Measurements from ENCODE around the gene LMBRD1.
"Not testable (repeated sequence)": the region's sequence is repeated elsewhere in the genome, so short reads cannot be mapped to it uniquely, and the experiment has no call there.

LMBRD1 gene

DNA sequence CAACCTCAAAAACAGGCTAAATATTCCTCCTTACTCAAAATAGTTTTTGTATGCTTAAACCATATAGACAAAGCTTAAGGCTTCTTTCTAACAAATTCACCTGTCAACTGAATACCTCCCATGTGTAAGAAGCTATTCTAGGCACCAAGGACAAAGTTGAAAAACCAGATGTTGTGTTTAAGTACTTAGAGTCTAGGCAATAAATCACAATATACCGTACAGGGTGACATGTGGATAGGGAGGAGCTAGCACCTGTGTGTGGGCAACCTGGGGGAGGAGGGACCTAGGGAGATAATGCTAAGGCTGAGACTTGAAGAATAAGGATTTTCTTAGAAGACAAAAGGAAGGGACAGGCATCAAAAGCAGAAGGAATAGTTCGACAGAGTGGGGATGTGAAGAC is 123.5 kb downstream of the LMBRD1 start:
- Histone ChIP-seq H3K4me2 (ENCODE audit: low read length) (no peak overlapping the region), H3K4me3 (ENCODE audit: low read length) (no peak overlapping the region), H3K4me1 (ENCODE audit: control insufficient read depth, insufficient read depth, low read length) (no peaks in the 10 kb centered on the region), H3K9me3 (replicated peaks; ENCODE audit: low read length) (no peaks in the 10 kb centered on the region), H3K9ac (ENCODE audit: low read depth, low read length) (no peak overlapping the region), H3K27me3 (ENCODE audit: control insufficient read depth, insufficient read depth, low read length) (no peaks in the 10 kb centered on the region), H3K36me3 (ENCODE audit: insufficient read depth, low read length) (no peaks in the 10 kb centered on the region)

DNA sequence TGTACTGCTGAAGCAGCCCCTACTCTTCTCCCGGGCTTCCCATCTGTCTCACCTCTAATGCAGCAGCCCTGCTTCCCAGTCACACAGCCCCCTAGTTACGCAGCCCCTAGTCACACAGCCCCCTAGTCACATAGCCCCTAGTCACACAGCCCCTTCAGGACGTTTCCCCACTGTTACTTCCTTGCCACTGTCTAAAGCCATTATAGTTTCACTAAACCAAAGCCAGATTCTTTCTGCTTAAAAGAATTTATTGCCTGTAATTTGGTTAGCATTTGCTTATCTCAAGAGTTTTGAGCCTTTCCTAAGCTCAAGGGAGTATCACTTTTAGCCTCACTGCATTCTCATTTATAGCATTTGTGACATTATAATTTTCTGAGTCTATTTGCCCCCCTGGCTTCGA is 127.9 kb downstream of the LMBRD1 start:
- Histone ChIP-seq H3K9me3 (replicated peaks; ENCODE audit: low read length) (no peaks in the 10 kb centered on the region), H3K27me3 (ENCODE audit: control insufficient read depth, insufficient read depth, low read length) (no peaks in the 10 kb centered on the region), H3K4me1 (ENCODE audit: control insufficient read depth, insufficient read depth, low read length) (no peaks in the 10 kb centered on the region), H3K9ac (ENCODE audit: low read depth, low read length) (no peak overlapping the region), H3K4me3 (ENCODE audit: low read length) (no peak overlapping the region), H3K4me2 (ENCODE audit: low read length) (no peak overlapping the region), H3K36me3 (ENCODE audit: insufficient read depth, low read length) (no peaks in the 10 kb centered on the region)

DNA sequence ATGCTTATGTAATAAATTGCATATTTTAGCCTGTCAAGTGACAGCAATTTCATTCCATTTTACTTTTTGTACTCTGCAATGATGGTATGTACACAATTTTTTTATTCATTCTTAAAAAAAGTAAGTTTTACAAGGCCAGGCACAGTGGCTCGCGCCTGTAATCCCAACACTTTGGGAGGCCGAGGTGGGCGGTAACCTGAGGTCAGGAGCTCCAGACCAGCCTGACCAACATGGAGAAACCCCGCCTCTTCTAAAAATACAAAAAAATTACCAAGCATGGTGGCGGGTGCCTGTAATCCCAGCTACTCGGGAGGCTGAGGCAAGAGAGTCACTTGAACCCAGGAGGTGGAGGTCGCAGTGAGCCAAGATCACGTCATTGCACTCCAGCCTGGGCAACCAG is 130.0 kb downstream of the LMBRD1 start:
- not testable (repeated sequence) for H3K9me3 ChIP-seq (replicated peaks; ENCODE audit: low read length); H3K36me3 ChIP-seq (ENCODE audit: insufficient read depth, low read length); H3K27me3 ChIP-seq (ENCODE audit: control insufficient read depth, insufficient read depth, low read length)

DNA sequence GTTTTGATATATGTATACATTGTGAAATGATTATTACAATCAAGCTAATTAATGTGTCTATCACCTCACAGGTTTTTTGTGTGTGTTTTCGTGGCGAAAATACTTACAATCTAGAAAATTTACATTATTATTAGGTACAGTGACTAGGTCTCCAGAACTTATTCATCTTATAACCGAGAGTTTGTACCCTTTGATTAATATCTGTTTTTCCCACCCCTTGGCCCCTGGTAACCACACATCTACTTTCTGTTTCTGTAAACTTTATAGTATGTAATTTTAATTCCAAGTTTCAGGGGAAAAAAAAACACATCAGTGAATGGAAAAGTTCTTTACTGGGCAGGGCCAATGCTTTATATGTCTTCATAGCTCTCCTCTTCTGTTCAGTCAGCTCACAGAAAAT is 131.4 kb downstream of the LMBRD1 start:
- H3K4me3 ChIP-seq (ENCODE audit: low read length): no peak overlapping the region
- no peaks in the 10 kb centered on the region for H3K9me3 ChIP-seq (replicated peaks; ENCODE audit: low read length)
- no peaks in the 10 kb centered on the region for H3K27me3 ChIP-seq (ENCODE audit: control insufficient read depth, insufficient read depth, low read length)
- H3K4me1 ChIP-seq (ENCODE audit: control insufficient read depth, insufficient read depth, low read length): no peaks in the 10 kb centered on the region
- no peak overlapping the region for H3K4me2 ChIP-seq (ENCODE audit: low read length)
- H3K9ac ChIP-seq (ENCODE audit: low read depth, low read length): no peak overlapping the region
- no peaks in the 10 kb centered on the region for H3K36me3 ChIP-seq (ENCODE audit: insufficient read depth, low read length)

More for the DNA sequence above, 130.0 kb downstream of the LMBRD1 start:
- H3K4me2 ChIP-seq (ENCODE audit: low read length); H3K4me3 ChIP-seq (ENCODE audit: low read length); H3K4me1 ChIP-seq (ENCODE audit: control insufficient read depth, insufficient read depth, low read length); H3K9ac ChIP-seq (ENCODE audit: low read depth, low read length): not testable (repeated sequence)

DNA sequence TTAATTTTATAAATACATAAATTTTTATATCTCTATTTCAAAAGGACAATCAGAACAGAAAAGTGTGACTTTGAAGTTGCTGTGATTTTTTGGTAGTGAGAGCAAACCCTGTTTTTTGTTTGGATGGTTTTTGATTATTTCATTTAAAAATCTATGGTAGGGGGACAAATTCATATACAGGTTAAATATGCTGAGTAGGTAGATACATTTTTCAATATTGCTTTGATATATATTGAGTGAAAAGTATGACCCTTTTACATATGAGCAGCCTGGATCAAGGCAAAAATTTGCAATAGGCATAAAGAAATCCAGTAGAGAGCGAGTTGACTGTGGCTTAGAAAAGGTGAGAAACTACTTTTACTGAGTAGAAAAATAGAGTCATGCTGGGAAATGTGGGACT is 132.3 kb downstream of the LMBRD1 start:
- no peak overlapping the region for H3K4me3 ChIP-seq (ENCODE audit: low read length)
- no peaks in the 10 kb centered on the region for H3K9me3 ChIP-seq (replicated peaks; ENCODE audit: low read length)
- H3K27me3 ChIP-seq (ENCODE audit: control insufficient read depth, insufficient read depth, low read length): no peaks in the 10 kb centered on the region
- no peak overlapping the region for H3K4me2 ChIP-seq (ENCODE audit: low read length)
- H3K9ac ChIP-seq (ENCODE audit: low read depth, low read length): no peak overlapping the region
- no peaks in the 10 kb centered on the region for H3K36me3 ChIP-seq (ENCODE audit: insufficient read depth, low read length)
- no peaks in the 10 kb centered on the region for H3K4me1 ChIP-seq (ENCODE audit: control insufficient read depth, insufficient read depth, low read length)

DNA sequence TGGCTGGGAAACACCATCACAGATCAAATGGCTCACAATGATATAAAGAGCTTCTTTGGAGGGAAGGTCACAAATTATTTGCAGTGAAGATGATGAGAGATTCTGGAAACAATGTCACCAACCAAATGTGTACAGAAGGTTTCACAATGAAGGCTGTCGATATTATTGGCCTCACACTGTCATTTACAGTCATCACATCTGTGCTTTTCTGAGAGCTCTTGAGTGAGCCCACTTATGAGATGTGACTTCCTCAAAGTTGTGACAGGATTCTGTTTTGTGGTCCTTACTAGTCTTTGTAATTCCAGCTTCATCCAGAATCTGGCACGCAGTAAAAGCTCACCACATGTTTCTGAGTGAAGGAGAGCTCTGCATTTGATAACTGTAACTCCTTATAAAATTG is 133.6 kb downstream of the LMBRD1 start:
- no peaks in the 10 kb centered on the region for H3K4me1 ChIP-seq (ENCODE audit: control insufficient read depth, insufficient read depth, low read length)
- H3K4me2 ChIP-seq (ENCODE audit: low read length): no peak overlapping the region
- H3K36me3 ChIP-seq (ENCODE audit: insufficient read depth, low read length): no peaks in the 10 kb centered on the region
- H3K9ac ChIP-seq (ENCODE audit: low read depth, low read length): no peak overlapping the region
- H3K4me3 ChIP-seq (ENCODE audit: low read length): no peak overlapping the region
- H3K27me3 ChIP-seq (ENCODE audit: control insufficient read depth, insufficient read depth, low read length): no peaks in the 10 kb centered on the region
- H3K9me3 ChIP-seq (replicated peaks; ENCODE audit: low read length): no peaks in the 10 kb centered on the region

DNA sequence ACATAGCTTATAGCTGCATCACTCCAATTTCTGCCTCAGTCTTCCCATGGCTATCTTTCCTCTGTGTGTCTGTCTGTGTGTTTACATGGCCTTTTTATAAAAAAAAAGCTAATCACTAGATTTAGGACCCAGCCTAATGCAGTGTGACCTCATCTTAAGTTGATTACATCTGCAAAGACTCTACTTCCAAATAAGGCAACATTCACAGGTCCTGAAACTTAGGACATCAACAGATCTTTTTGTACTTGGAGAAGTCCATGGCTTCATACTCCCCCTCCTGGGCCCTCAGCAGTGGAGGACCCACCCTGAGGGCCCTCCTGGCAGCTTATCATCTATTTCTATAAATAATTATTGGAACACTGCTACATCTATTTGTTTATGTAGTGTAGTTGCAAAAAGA is 146.1 kb downstream of the LMBRD1 start:
- Histone ChIP-seq H3K4me1 (ENCODE audit: control insufficient read depth, insufficient read depth, low read length) (no peaks in the 10 kb centered on the region), H3K27me3 (ENCODE audit: control insufficient read depth, insufficient read depth, low read length) (no peaks in the 10 kb centered on the region), H3K36me3 (ENCODE audit: insufficient read depth, low read length) (no peaks in the 10 kb centered on the region), H3K4me3 (ENCODE audit: low read length) (no peak overlapping the region), H3K4me2 (ENCODE audit: low read length) (no peak overlapping the region), H3K9me3 (replicated peaks; ENCODE audit: low read length) (no peaks in the 10 kb centered on the region), H3K9ac (ENCODE audit: low read depth, low read length) (no peak overlapping the region)

DNA sequence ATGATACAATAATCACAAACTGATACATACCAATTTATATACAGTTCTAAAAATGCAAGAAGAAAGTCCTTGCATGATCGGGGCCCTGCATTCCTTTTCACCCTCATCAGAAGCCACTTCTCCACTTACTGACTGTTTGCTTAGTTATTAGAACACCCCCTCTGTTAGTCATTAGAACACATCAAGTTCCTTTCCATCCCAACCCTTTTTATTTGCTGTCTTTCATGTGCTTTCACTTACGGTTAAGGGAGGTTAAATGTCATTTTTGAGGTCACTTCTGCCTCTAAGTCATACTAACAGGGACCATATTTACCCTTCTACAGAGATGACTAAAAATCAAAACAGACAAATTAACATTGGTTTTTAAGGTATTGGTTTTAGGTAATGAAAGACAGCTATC is 149.1 kb downstream of the LMBRD1 start:
- H3K4me1 ChIP-seq (ENCODE audit: control insufficient read depth, insufficient read depth, low read length): no peaks in the 10 kb centered on the region
- no peak overlapping the region for H3K4me3 ChIP-seq (ENCODE audit: low read length)
- H3K36me3 ChIP-seq (ENCODE audit: insufficient read depth, low read length): no peaks in the 10 kb centered on the region
- H3K9ac ChIP-seq (ENCODE audit: low read depth, low read length): no peak overlapping the region
- no peaks in the 10 kb centered on the region for H3K9me3 ChIP-seq (replicated peaks; ENCODE audit: low read length)
- H3K4me2 ChIP-seq (ENCODE audit: low read length): no peak overlapping the region
- peaks cover 3% of the 10 kb centered on the region for H3K27me3 ChIP-seq (ENCODE audit: control insufficient read depth, insufficient read depth, low read length)

DNA sequence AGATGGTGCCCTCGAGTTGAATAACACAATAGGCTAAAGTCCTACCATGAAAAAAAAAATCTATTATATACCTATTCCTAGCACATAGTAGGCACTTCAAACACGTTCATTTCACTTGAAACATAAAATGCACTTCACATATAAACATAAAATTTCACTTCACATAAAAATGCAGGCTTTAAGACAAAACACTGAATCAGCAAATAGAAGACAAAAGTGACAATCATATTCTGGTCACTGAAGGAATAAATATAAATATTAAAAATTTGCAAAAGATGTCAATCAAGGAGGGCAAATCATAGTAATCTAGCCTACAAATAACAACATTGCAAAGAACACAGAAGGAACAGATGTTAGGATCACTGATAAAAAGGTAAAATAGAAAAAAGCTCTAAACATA is 153.1 kb downstream of the LMBRD1 start:
- no peaks in the 10 kb centered on the region for H3K36me3 ChIP-seq (ENCODE audit: insufficient read depth, low read length)
- no peaks in the 10 kb centered on the region for H3K4me1 ChIP-seq (ENCODE audit: control insufficient read depth, insufficient read depth, low read length)
- H3K9me3 ChIP-seq (replicated peaks; ENCODE audit: low read length): no peaks in the 10 kb centered on the region
- H3K9ac ChIP-seq (ENCODE audit: low read depth, low read length): no peak overlapping the region
- H3K4me2 ChIP-seq (ENCODE audit: low read length): no peak overlapping the region
- peaks cover 3% of the 10 kb centered on the region for H3K27me3 ChIP-seq (ENCODE audit: control insufficient read depth, insufficient read depth, low read length)
- no peak overlapping the region for H3K4me3 ChIP-seq (ENCODE audit: low read length)

DNA sequence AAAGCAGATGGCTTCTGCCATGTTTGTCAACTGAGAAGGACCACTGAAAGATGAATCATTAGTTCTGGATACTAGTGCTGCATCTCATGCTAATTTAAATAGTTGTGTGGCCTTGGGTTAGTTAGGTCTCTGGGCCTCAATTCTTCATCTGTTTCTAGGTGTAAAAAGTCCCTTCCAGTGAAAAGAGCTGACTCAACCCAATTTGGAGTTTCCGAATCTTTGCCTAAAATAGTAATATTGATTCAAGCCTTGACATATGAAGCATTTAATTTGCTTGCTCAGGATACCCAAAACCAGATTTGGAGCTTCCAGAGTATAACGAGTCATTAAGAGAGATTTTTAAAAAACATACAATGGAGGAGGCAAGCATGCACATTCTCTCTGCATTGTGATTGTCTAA is 163.9 kb downstream of the LMBRD1 start:
- Histone ChIP-seq H3K4me3 (ENCODE audit: low read length) (no peak overlapping the region), H3K4me1 (ENCODE audit: control insufficient read depth, insufficient read depth, low read length) (no peaks in the 10 kb centered on the region), H3K4me2 (ENCODE audit: low read length) (no peak overlapping the region), H3K36me3 (ENCODE audit: insufficient read depth, low read length) (no peaks in the 10 kb centered on the region), H3K27me3 (ENCODE audit: control insufficient read depth, insufficient read depth, low read length) (no peaks in the 10 kb centered on the region), H3K9me3 (replicated peaks; ENCODE audit: low read length) (no peaks in the 10 kb centered on the region), H3K9ac (ENCODE audit: low read depth, low read length) (no peak overlapping the region)

DNA sequence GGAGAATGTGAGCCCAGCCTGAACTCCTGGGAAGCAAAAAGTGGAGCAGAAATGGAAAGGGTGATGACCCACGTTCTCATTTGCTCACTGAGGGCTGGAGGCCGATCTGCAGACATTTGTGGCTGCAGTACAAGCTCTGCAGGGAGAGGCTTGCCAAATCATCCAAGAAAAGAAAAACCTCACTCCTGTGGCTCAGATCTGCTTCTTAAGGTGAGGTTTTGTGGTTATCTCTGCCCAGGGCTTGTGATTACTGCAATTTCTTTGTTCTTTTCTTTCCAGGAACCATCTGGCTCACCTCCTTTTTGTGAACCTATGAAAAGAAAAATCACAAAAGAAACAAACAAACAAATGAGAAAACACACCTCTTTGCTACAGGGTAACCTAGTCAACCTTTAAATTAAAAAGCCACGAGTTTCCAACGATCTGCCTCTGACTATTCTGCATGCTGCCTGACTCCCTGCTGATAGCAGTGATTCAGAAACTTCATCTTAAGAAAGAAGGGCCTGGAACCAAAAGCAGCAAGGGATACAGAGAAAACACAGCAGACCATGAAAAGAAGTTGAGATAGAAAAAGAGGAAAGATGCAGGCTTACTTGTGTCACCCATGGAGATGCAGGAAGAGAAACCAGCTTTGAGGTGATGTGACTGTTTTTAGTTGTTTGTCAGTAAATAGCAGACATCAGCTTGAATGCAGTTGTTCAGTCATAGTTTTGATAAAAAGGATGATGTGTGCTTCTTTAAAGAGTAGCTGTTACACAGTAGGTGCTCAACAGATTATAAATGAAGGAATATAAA is 165.1 kb downstream of the LMBRD1 start:
- no peak overlapping the region for H3K4me2 ChIP-seq (ENCODE audit: low read length)
- no peaks in the 10 kb centered on the region for H3K4me1 ChIP-seq (ENCODE audit: control insufficient read depth, insufficient read depth, low read length)
- no peak overlapping the region for H3K9ac ChIP-seq (ENCODE audit: low read depth, low read length)
- no peaks in the 10 kb centered on the region for H3K9me3 ChIP-seq (replicated peaks; ENCODE audit: low read length)
- no peaks in the 10 kb centered on the region for H3K36me3 ChIP-seq (ENCODE audit: insufficient read depth, low read length)
- no peaks in the 10 kb centered on the region for H3K27me3 ChIP-seq (ENCODE audit: control insufficient read depth, insufficient read depth, low read length)
- no peak overlapping the region for H3K4me3 ChIP-seq (ENCODE audit: low read length)

DNA sequence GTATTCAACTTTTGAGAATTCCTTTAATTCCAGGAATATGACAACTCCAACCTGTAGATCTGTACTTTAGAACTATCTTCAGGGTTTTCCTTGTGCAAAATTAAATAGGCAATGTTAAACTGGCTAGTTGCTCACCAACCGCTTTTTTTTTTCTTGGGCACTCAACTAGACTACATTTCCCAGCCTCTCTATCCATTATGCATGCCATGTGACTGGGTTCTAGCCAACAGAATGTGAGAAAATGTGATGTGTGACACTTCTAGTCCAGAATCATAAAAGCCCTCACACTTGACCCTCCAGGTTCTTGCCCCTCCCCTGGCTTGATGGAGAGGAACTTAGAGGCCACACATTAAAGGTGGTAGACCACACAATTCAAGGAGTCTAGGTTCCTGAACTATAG is 166.0 kb downstream of the LMBRD1 start:
- H3K36me3 ChIP-seq (ENCODE audit: insufficient read depth, low read length): no peaks in the 10 kb centered on the region
- no peak overlapping the region for H3K4me2 ChIP-seq (ENCODE audit: low read length)
- H3K9me3 ChIP-seq (replicated peaks; ENCODE audit: low read length): no peaks in the 10 kb centered on the region
- no peaks in the 10 kb centered on the region for H3K27me3 ChIP-seq (ENCODE audit: control insufficient read depth, insufficient read depth, low read length)
- no peaks in the 10 kb centered on the region for H3K4me1 ChIP-seq (ENCODE audit: control insufficient read depth, insufficient read depth, low read length)
- no peak overlapping the region for H3K4me3 ChIP-seq (ENCODE audit: low read length)
- no peak overlapping the region for H3K9ac ChIP-seq (ENCODE audit: low read depth, low read length)

All from skeletal muscle satellite cell (primary cell).